Measurements from ENCODE around the gene PARM1.

The PARM1 gene

GRCh38 chr4:75069493-75070074 lies 136.7 kb downstream of the PARM1 start:
- no peak for DNase-seq

GRCh38 chr4:75071317-75071716 lies 138.4 kb downstream of the PARM1 start:
- DNase-seq: no peak

GRCh38 chr4:75080888-75081287 lies 148.0 kb downstream of the PARM1 start:
- DNase-seq: no peak

GRCh38 chr4:75081561-75081960 lies 148.6 kb downstream of the PARM1 start:
- DNase-seq: no peak

GRCh38 chr4:75087416-75087815 lies 154.5 kb downstream of the PARM1 start:
- DNase-seq: no peak

GRCh38 chr4:75087865-75088264 lies 154.9 kb downstream of the PARM1 start:
- no peak for DNase-seq

- DNase-seq: no peak
These were observed 156.3 kb downstream of the PARM1 start for GRCh38 chr4:75089206-75089605.

GRCh38 chr4:75099321-75099720 lies 166.4 kb downstream of the PARM1 start:
- no peak for DNase-seq

Measured in amygdala (tissue), 56 donors.